HepG2 (cell line): ENCODE data around the gene DHRS12. TPM values are rescaled to one million over a fixed set of nuclear protein-coding genes. Genes with fewer than 3 reads are reported as not detected.

Experiments
- ATAC-seq: fragments of 200-7000 bp; cut with Tn5 transposase; 3 replicates; pipeline ENCODE4 v1.9.1; 2020; ENCODE audit warnings: mild to moderate bottlenecking, moderate library complexity
- BruUV-seq: library from RNA; stranded (reverse); fragments of 400-500 nt; replicated peaks from 2 replicates; lab custom pipeline; 2021; lab: Mats Ljungman, UMichigan
- CTCF ChIA-PET: fragments of 300-600 bp; formaldehyde crosslinking; extraction: SDS; loops from one replicate; lab custom pipeline; 2021; ENCODE audit warnings: low total read pairs, inconsistent platforms, low intra/inter-chr PET ratio; lab: Yijun Ruan, JAX
- POLR2A ChIA-PET: fragments of 350-600 bp; sonication (Branson Sonifier 250); formaldehyde crosslinking; loops from one replicate; lab custom pipeline; 2020; ENCODE audit warnings: antibody characterized with exemption, inconsistent platforms; lab: Yijun Ruan, JAX
- DNase-seq: peaks from one replicate; pipeline ENCODE4 v3.0.0-alpha.2; 2015; ENCODE audit warnings: low spot score
- FAIRE-seq: peaks from 3 replicates; lab custom pipeline; 2011; peaks lifted over from hg19 to GRCh38; lab: Jason Lieb, UNC
- H2AFZ ChIP-seq: one replicate; pipeline ENCODE4 v1.6.1; 2011; ENCODE audit warnings: low read length, inconsistent platforms
- H3K27ac ChIP-seq: fragments of 300-600 bp; 3 replicates; pipeline ENCODE4 v1.8.0; 2011; ENCODE audit warnings: mixed run types, mild to moderate bottlenecking, mixed read lengths, low read length, inconsistent platforms; ENCODE audit not compliant: insufficient read depth; ENCODE audit errors: extremely low read length
- H3K27me3 ChIP-seq, 2 experiments: fragments of 200-600 bp in 1 of 2; 2 replicates in 1 of 2; 3 replicates in 1 of 2; pipeline versions ENCODE4 v1.6.0 to v1.8.0; 2011; ENCODE audit warnings: low read length in 2 of 2, mild to moderate bottlenecking in 2 of 2, moderate library complexity in 2 of 2, inconsistent platforms in 1 of 2; ENCODE audit not compliant: insufficient read depth in 2 of 2, control insufficient read depth in 1 of 2
- H3K36me3 ChIP-seq, 2 experiments: fragments of 200-600 bp in 1 of 2; replicated peaks in 1 of 2; 2 replicates in 1 of 2; 3 replicates in 1 of 2; pipeline versions ENCODE4 v1.5.1 to v1.8.0; 2011; ENCODE audit warnings: low read length in 2 of 2, inconsistent platforms in 1 of 2; ENCODE audit not compliant: insufficient read depth in 2 of 2, control insufficient read depth in 1 of 2
- H3K4me1 ChIP-seq: 2 replicates; pipeline ENCODE4 v1.5.1; 2012; ENCODE audit warnings: low read length, inconsistent platforms; ENCODE audit not compliant: insufficient read depth
- H3K4me2 ChIP-seq: 2 replicates; pipeline ENCODE4 v1.6.0; 2011; ENCODE audit warnings: low read depth, low read length, inconsistent platforms
- H3K4me3 ChIP-seq, 3 experiments: fragments of 200-600 bp in 1 of 3; sonication (generic), shearing (Covaris generic) in 1 of 3; replicated peaks in 1 of 3; 2 replicates each; pipeline ENCODE4 v1.5.1; 2011 to 2016; ENCODE audit warnings: low read length in 3 of 3, inconsistent platforms in 2 of 3, low read depth in 2 of 3, mild to moderate bottlenecking in 2 of 3, control low read depth in 1 of 3, mixed read lengths in 1 of 3; ENCODE audit not compliant: insufficient read depth in 1 of 3
- H3K79me2 ChIP-seq: one replicate; pipeline ENCODE4 v1.6.1; 2011; ENCODE audit warnings: low read length, inconsistent platforms; ENCODE audit not compliant: insufficient read depth
- H3K9ac ChIP-seq: 2 replicates; pipeline ENCODE4 v1.6.0; 2011; ENCODE audit warnings: mild to moderate bottlenecking, low read depth, low read length, inconsistent platforms; ENCODE audit not compliant: insufficient read depth
- H3K9me3 ChIP-seq: 2 replicates; pipeline ENCODE4 v1.5.1; 2012; ENCODE audit warnings: mild to moderate bottlenecking, low read length
- H4K20me1 ChIP-seq: 2 replicates; pipeline ENCODE4 v1.6.0; 2011; ENCODE audit warnings: inconsistent platforms, mild to moderate bottlenecking, low read length, moderate library complexity; ENCODE audit not compliant: insufficient read depth
- ATF1 ChIP-seq: IDR thresholded peaks from 2 replicates; pipeline ENCODE4 v1.6.1; 2016; ENCODE audit warnings: mild to moderate bottlenecking, control low read depth
- CBX5 ChIP-seq: sonication (generic); formaldehyde crosslinking; IDR thresholded peaks from 2 replicates; pipeline ENCODE4 v1.4.0; 2020; ENCODE audit warnings: missing genetic modification reagents, borderline replicate concordance
- ISX ChIP-seq: sonication (generic); formaldehyde crosslinking; conservative IDR thresholded peaks from 2 replicates; pipeline ENCODE4 v1.5.0; 2020; ENCODE audit warnings: missing genetic modification reagents
- KDM2A ChIP-seq: sonication (generic); formaldehyde crosslinking; IDR thresholded peaks from 2 replicates; pipeline ENCODE4 v1.4.0; 2020; ENCODE audit warnings: low read depth, missing genetic modification reagents, borderline replicate concordance
- SMC3 ChIP-seq: IDR thresholded peaks from 2 replicates; pipeline ENCODE4 v1.6.1; 2011; ENCODE audit warnings: low read length, improper control_type of control experiment
- ZNF317 ChIP-seq: sonication (generic); formaldehyde crosslinking; IDR thresholded peaks from 2 replicates; pipeline ENCODE4 v1.5.0; 2020; ENCODE audit warnings: mild to moderate bottlenecking, missing genetic modification reagents
- ZNF713 ChIP-seq: sonication (generic); formaldehyde crosslinking; IDR thresholded peaks from 2 replicates; pipeline ENCODE4 v1.4.0; 2020; ENCODE audit warnings: mild to moderate bottlenecking, missing genetic modification reagents
- WGBS: methylation state at CpG from one replicate; pipeline ENCODE4 v1.1.6; 2017; ENCODE audit warnings: low lambda C conversion rate; 5-methylcytosine and 5-hydroxymethylcytosine counted together
- in situ Hi-C: cut with HindIII; loops from 2 replicates; pipeline ENCODE4 v1.10.0; 2017; ENCODE audit warnings: low pct_unique_long_range_greater_than_20kb; ENCODE audit not compliant: extremely low pct_ligation_motif_present
- intact Hi-C: fragments of 100-400 bp; cut with micrococcal nuclease; formaldehyde crosslinking; loops from one replicate; pipeline ENCODE4 v1.10.0; 2022; ENCODE audit not compliant: unreplicated experiment
- polyA plus RNA-seq, 8 experiments: library from polyadenylated mRNA; depleted of rRNA in 3 of 8; stranded (reverse) in 7 of 8; unstranded in 1 of 8; fragments of >200 nt; fragmentation: Illumina TruSeq in 4 of 8; extraction: Trizol in 4 of 8; gene quantifications; 2 replicates each; pipeline versions ENCODE4 v1.2.1 to v1.2.3, GENCODE V29; 2011 to 2016; ENCODE audit warnings: low read depth in 4 of 8, missing spikeins in 1 of 8, mixed read lengths in 1 of 8; ENCODE audit not compliant: insufficient read depth in 1 of 8
- total RNA-seq, 5 experiments: library from RNA; depleted of rRNA; stranded (reverse); fragments of >200 nt; fragmentation: Illumina TruSeq; extraction: Trizol; gene quantifications; 2 replicates each; pipeline ENCODE4 v1.2.3, GENCODE V29; 2016; ENCODE audit warnings: low read depth in 1 of 5
- TF ChIP-seq, protein P1 (sequence below): sonication (generic); formaldehyde crosslinking; IDR thresholded peaks from 2 replicates; pipeline ENCODE4 v1.5.1; 2020; ENCODE audit warnings: mild to moderate bottlenecking, missing genetic modification reagents, moderate library complexity
- TF ChIP-seq, protein P2 (sequence below): sonication (generic); formaldehyde crosslinking; IDR thresholded peaks from 2 replicates; pipeline ENCODE4 v1.5.0; 2020; ENCODE audit warnings: missing genetic modification reagents
- TF ChIP-seq, protein P3 (sequence below): sonication (generic); formaldehyde crosslinking; IDR thresholded peaks from 2 replicates; pipeline ENCODE4 v1.5.0; 2020; ENCODE audit warnings: mild to moderate bottlenecking, missing genetic modification reagents, moderate library complexity
- TF ChIP-seq, protein P4 (sequence below): sonication (generic); formaldehyde crosslinking; IDR thresholded peaks from 2 replicates; pipeline ENCODE4 v1.8.1; 2023; ENCODE audit warnings: missing genetic modification reagents, mild to moderate bottlenecking, borderline replicate concordance
- TF ChIP-seq, protein P5 (sequence below): sonication (generic); formaldehyde crosslinking; conservative IDR thresholded peaks from 2 replicates; pipeline ENCODE4 v1.8.0; 2022; ENCODE audit warnings: low read depth, missing genetic modification reagents
- TF ChIP-seq, protein P6 (sequence below): sonication (generic); formaldehyde crosslinking; IDR thresholded peaks from 2 replicates; pipeline ENCODE4 v1.8.1; 2023; ENCODE audit warnings: mild to moderate bottlenecking, missing genetic modification reagents, borderline replicate concordance

Gene DHRS12
- total and polyA plus RNA-seq, 2 of the 13 experiments (the other 11 are each of a cell fraction or from before 2014, with no cell fraction given): 7.2 to 8.4 TPM

GRCh38 chr13:51797664-51798488 is 6.1 kb downstream of the DHRS12 start (continued):
- TF ChIP-seq, protein P1, sequence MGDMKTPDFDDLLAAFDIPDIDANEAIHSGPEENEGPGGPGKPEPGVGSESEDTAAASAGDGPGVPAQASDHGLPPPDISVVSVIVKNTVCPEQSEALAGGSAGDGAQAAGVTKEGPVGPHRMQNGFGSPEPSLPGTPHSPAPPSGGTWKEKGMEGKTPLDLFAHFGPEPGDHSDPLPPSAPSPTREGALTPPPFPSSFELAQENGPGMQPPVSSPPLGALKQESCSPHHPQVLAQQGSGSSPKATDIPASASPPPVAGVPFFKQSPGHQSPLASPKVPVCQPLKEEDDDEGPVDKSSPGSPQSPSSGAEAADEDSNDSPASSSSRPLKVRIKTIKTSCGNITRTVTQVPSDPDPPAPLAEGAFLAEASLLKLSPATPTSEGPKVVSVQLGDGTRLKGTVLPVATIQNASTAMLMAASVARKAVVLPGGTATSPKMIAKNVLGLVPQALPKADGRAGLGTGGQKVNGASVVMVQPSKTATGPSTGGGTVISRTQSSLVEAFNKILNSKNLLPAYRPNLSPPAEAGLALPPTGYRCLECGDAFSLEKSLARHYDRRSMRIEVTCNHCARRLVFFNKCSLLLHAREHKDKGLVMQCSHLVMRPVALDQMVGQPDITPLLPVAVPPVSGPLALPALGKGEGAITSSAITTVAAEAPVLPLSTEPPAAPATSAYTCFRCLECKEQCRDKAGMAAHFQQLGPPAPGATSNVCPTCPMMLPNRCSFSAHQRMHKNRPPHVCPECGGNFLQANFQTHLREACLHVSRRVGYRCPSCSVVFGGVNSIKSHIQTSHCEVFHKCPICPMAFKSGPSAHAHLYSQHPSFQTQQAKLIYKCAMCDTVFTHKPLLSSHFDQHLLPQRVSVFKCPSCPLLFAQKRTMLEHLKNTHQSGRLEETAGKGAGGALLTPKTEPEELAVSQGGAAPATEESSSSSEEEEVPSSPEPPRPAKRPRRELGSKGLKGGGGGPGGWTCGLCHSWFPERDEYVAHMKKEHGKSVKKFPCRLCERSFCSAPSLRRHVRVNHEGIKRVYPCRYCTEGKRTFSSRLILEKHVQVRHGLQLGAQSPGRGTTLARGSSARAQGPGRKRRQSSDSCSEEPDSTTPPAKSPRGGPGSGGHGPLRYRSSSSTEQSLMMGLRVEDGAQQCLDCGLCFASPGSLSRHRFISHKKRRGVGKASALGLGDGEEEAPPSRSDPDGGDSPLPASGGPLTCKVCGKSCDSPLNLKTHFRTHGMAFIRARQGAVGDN: peak; percentile 40; the same call in 1 of the 2 replicates
- peak; percentile 33; the same call in 1 of the 2 replicates for TF ChIP-seq CBX5 (CRISPR knock-in tag)
- TF ChIP-seq, protein P2, sequence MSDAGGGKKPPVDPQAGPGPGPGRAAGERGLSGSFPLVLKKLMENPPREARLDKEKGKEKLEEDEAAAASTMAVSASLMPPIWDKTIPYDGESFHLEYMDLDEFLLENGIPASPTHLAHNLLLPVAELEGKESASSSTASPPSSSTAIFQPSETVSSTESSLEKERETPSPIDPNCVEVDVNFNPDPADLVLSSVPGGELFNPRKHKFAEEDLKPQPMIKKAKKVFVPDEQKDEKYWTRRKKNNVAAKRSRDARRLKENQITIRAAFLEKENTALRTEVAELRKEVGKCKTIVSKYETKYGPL (CRISPR knock-in tag): no peak
- TF ChIP-seq ZNF713: no peak
- TF ChIP-seq ATF1 (CRISPR knock-in tag): no peak
- peak; percentile 83 for TF ChIP-seq SMC3

DNA sequence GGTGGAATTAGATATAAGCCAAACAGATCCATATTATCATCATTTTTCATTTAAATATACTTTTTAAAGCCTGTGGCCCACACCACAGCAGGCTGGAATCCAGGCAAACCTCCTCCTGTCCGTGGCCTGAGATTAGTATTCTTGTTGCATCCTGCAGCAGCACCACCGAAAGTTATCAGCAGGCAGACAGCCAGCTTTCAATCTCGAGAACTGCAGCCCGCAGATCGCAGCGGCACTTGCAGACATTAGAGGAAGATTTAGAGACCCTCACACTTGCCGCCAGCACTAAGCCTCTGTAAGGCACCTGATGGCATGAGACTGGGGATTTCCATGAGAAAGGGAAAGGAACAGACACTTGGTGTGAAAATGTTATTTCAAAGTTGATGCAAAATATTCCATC is 7.4 kb downstream of the DHRS12 start:
- 98% methylated on average over 7 of the region's 7 CpGs for WGBS
- H3K4me3 ChIP-seq: no peak overlapping the region
- no peaks in the 10 kb centered on the region for H3K9me3 ChIP-seq
- no peaks in the 10 kb centered on the region for H3K27me3 ChIP-seq
- peaks cover 20% of the 10 kb centered on the region for H3K4me1 ChIP-seq
- ChIA-PET POLR2A (no interaction called here), CTCF (no interaction called here)
- 0 out of 5 replicates have a peak, but pooled peaks cover 0 to 1% of the 10 kb centered on the region in 2 experiments for H3K36me3 ChIP-seq
- no peaks in the 10 kb centered on the region for H4K20me1 ChIP-seq
- FAIRE-seq (no peak), ATAC-seq (no peak), DNase-seq (no peak)
- no peaks in the 10 kb centered on the region for H3K79me2 ChIP-seq
- no peak overlapping the region for H3K9ac ChIP-seq
- no TSS peak for BruUV-seq
- no peak overlapping the region for H3K27ac ChIP-seq
- no peak overlapping the region for H3K4me2 ChIP-seq
- intact Hi-C loops (loop anchor here (5.0 kb wide), 3 partner anchors 209 to 669 kb away; no protein-coding TSS in a partner anchor), in situ Hi-C loops (loop anchor here (10.0 kb wide), 2 partner anchors 352 to 672 kb away; no protein-coding TSS in a partner anchor)
- H2AFZ ChIP-seq: no peak overlapping the region
- TF ChIP-seq KDM2A (CRISPR knock-in tag) (no peak), ISX (CRISPR knock-in tag) (no peak), ZNF317 (CRISPR knock-in tag) (no peak)
- TF ChIP-seq, protein P3, sequence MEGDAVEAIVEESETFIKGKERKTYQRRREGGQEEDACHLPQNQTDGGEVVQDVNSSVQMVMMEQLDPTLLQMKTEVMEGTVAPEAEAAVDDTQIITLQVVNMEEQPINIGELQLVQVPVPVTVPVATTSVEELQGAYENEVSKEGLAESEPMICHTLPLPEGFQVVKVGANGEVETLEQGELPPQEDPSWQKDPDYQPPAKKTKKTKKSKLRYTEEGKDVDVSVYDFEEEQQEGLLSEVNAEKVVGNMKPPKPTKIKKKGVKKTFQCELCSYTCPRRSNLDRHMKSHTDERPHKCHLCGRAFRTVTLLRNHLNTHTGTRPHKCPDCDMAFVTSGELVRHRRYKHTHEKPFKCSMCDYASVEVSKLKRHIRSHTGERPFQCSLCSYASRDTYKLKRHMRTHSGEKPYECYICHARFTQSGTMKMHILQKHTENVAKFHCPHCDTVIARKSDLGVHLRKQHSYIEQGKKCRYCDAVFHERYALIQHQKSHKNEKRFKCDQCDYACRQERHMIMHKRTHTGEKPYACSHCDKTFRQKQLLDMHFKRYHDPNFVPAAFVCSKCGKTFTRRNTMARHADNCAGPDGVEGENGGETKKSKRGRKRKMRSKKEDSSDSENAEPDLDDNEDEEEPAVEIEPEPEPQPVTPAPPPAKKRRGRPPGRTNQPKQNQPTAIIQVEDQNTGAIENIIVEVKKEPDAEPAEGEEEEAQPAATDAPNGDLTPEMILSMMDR (CRISPR knock-in tag): no peak
- TF ChIP-seq, protein P4, sequence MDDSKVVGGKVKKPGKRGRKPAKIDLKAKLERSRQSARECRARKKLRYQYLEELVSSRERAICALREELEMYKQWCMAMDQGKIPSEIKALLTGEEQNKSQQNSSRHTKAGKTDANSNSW (CRISPR knock-in tag): no peak
- TF ChIP-seq, protein P5, sequence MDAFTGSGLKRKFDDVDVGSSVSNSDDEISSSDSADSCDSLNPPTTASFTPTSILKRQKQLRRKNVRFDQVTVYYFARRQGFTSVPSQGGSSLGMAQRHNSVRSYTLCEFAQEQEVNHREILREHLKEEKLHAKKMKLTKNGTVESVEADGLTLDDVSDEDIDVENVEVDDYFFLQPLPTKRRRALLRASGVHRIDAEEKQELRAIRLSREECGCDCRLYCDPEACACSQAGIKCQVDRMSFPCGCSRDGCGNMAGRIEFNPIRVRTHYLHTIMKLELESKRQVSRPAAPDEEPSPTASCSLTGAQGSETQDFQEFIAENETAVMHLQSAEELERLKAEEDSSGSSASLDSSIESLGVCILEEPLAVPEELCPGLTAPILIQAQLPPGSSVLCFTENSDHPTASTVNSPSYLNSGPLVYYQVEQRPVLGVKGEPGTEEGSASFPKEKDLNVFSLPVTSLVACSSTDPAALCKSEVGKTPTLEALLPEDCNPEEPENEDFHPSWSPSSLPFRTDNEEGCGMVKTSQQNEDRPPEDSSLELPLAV (CRISPR knock-in tag): no peak
- TF ChIP-seq, protein P6, sequence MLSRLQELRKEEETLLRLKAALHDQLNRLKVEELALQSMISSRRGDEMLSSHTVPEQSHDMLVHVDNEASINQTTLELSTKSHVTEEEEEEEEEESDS: no peak
